PC-9 (cell line): Measurements from ENCODE around the gene RPS27. TPM values are rescaled to one million over a fixed set of nuclear protein-coding genes. Genes with fewer than 3 reads are reported as not detected.

Experiments
- BruUV-seq: library from RNA; stranded (reverse); fragments of 400-500 nt; replicated peaks from 2 replicates; lab custom pipeline; 2021; lab: Mats Ljungman, UMichigan
- CTCF ChIA-PET: fragments of 300-600 bp; sonication (Branson Sonifier 250); formaldehyde crosslinking; loops from one replicate; lab custom pipeline; 2022; ENCODE audit warnings: antibody characterized with exemption; lab: Charles Lee
- POLR2A ChIA-PET: fragments of 300-600 bp; sonication (Branson Sonifier 250); formaldehyde crosslinking; loops from one replicate; lab custom pipeline; 2022; ENCODE audit warnings: antibody characterized with exemption; ENCODE audit not compliant: unreplicated experiment; lab: Charles Lee
- DNase-seq, 2 experiments: peaks; one replicate each; pipeline versions ENCODE4 v3.0.0 to v3.0.0-alpha.2; 2015 to 2022; ENCODE audit warnings: mixed read lengths in 1 of 2
- H2AFZ ChIP-seq: fragments of 200-600 bp; sonication (generic); 2 replicates; pipeline ENCODE4 v1.8.1; 2017; ENCODE audit warnings: antibody characterized with exemption
- H3F3A ChIP-seq: fragments of 200-600 bp; sonication (generic); 2 replicates; pipeline ENCODE4 v1.8.1; 2017; ENCODE audit warnings: antibody characterized with exemption, mild to moderate bottlenecking, low read depth; ENCODE audit not compliant: insufficient read depth
- H3K27ac ChIP-seq: fragments of 200-600 bp; sonication (generic); 2 replicates; pipeline ENCODE4 v1.6.1; 2016; ENCODE audit warnings: mixed run types
- H3K27me3 ChIP-seq: fragments of 200-600 bp; sonication (generic); 2 replicates; pipeline ENCODE4 v1.6.1; 2016; ENCODE audit warnings: low read depth, mixed run types; ENCODE audit not compliant: insufficient read depth
- H3K36me3 ChIP-seq: fragments of 200-600 bp; sonication (generic); 2 replicates; pipeline ENCODE4 v1.6.1; 2016; ENCODE audit warnings: low read depth, mixed run types
- H3K4me1 ChIP-seq: fragments of 200-600 bp; sonication (generic); replicated peaks from 2 replicates; pipeline ENCODE4 v1.6.1; 2016; ENCODE audit warnings: mixed run types; ENCODE audit not compliant: insufficient read depth
- H3K4me2 ChIP-seq: fragments of 200-600 bp; sonication (generic); 2 replicates; pipeline ENCODE4 v1.6.1; 2017; ENCODE audit warnings: mixed run types
- H3K4me3 ChIP-seq: fragments of 200-600 bp; sonication (generic); 2 replicates; pipeline ENCODE4 v1.6.1; 2016; ENCODE audit warnings: mixed run types
- H3K79me2 ChIP-seq: fragments of 200-600 bp; sonication (generic); 2 replicates; pipeline ENCODE4 v1.6.1; 2017; ENCODE audit warnings: low read depth, mixed run types
- H3K9me2 ChIP-seq: fragments of 200-600 bp; sonication (generic); 2 replicates; pipeline ENCODE4 v1.8.1; 2017; ENCODE audit warnings: mild to moderate bottlenecking; ENCODE audit not compliant: insufficient read depth
- H3K9me3 ChIP-seq: fragments of 200-600 bp; sonication (generic); 2 replicates; pipeline ENCODE4 v1.8.1; 2016; ENCODE audit warnings: low read depth; ENCODE audit not compliant: insufficient read depth
- H4K20me1 ChIP-seq: fragments of 200-600 bp; sonication (generic); 2 replicates; pipeline ENCODE4 v1.8.1; 2017; ENCODE audit not compliant: insufficient read depth
- EZH2 ChIP-seq: fragments of 200-600 bp; sonication (generic); IDR thresholded peaks from 2 replicates; pipeline ENCODE4 v1.8.0; 2017; ENCODE audit warnings: antibody characterized with exemption, low read depth
- intact Hi-C: fragments of 100-400 bp; cut with micrococcal nuclease; formaldehyde crosslinking; loops from one replicate; pipeline ENCODE4 v1.10.0; 2022; ENCODE audit not compliant: unreplicated experiment
- total RNA-seq: library from RNA; stranded (reverse); gene quantifications from 2 replicates; pipeline ENCODE4 v1.2.3, GENCODE V29; 2021
- TF ChIP-seq, protein P1 (sequence below): fragments of 200-600 bp; sonication (generic); conservative IDR thresholded peaks from 2 replicates; pipeline ENCODE4 v1.6.1; 2017; ENCODE audit warnings: mixed run types, antibody characterized with exemption, mild to moderate bottlenecking, moderate library complexity

Gene RPS27
- total RNA-seq, 1 experiment from 2014 or later = 1,409 TPM

DNA sequence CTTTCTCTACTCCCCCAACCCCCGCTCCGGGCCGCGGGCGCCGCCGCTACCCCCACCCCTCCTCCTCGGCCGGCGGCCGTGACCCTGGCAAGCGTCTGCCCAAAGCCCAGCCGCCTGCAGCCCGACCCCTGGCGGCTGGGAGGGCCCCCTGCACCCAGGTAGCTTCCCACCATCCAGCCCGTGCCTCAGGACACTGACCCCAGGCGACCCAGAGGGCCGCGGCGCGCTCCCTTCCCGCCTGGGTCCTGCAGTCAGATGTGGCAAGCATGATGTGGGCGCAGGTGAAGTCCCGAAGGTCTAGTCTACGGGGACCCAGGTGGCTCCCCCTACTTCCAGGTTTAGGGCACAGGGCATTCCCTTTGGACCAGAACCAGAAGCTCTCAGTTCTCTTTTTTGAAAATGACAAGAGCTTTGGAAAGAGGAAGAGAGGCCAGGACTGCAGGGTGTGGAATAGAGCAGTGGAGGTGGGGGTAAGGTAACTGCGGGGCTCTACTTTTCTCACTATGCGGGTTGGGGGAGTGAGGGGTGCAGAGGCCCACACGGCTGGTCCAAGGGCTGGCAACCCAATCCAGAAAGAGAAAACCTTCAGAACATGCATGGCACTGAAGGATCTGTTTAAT lies 43.8 kb upstream of the RPS27 start, which contains the start of gene DENND4B:
Gene DENND4B, minus strand, starts transcription at position 97 of the 620 bp plus-strand sequence. CDS start 2,344 bp downstream, outside the sequence.
- Histone ChIP-seq H3F3A (peaks cover 16% of the 10 kb centered on the region; the same call in 1 of the 2 replicates), H3K27ac (no peak within 1 kb of the TSS), H3K4me1 (peaks cover 10% of the 10 kb centered on the region; the same call in 1 of the 2 replicates), H3K79me2 (peaks cover 19% of the 10 kb centered on the region), H4K20me1 (no peaks in the 10 kb centered on the region), H3K27me3 (no peaks in the 10 kb centered on the region), H3K4me3 (peak within 1 kb of the TSS; percentile 85), H3K9me3 (no peaks in the 10 kb centered on the region), H3K4me2 (peak within 1 kb of the TSS; percentile 98), H2AFZ (peak within 1 kb of the TSS; percentile 94), H3K36me3 (peaks cover 8% of the 10 kb centered on the region), H3K9me2 (no peaks in the 10 kb centered on the region)
- TF ChIP-seq, protein P1, sequence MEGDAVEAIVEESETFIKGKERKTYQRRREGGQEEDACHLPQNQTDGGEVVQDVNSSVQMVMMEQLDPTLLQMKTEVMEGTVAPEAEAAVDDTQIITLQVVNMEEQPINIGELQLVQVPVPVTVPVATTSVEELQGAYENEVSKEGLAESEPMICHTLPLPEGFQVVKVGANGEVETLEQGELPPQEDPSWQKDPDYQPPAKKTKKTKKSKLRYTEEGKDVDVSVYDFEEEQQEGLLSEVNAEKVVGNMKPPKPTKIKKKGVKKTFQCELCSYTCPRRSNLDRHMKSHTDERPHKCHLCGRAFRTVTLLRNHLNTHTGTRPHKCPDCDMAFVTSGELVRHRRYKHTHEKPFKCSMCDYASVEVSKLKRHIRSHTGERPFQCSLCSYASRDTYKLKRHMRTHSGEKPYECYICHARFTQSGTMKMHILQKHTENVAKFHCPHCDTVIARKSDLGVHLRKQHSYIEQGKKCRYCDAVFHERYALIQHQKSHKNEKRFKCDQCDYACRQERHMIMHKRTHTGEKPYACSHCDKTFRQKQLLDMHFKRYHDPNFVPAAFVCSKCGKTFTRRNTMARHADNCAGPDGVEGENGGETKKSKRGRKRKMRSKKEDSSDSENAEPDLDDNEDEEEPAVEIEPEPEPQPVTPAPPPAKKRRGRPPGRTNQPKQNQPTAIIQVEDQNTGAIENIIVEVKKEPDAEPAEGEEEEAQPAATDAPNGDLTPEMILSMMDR = peak; percentile 88
- TF ChIP-seq EZH2 = no peak
- ChIA-PET CTCF (interaction anchor here (0.5 to 1.5 kb wide), 4 partner anchors 10 to 126 kb away, joined by 3 to 6 read pairs (median 5); partner anchors contain the start of gene RAB13), POLR2A (interaction anchor here (0.6 to 0.7 kb wide), 4 partner anchors 110 to 985 kb away, joined by 4 to 11 read pairs (median 5); no protein-coding TSS in a partner anchor)
- peak; percentile 59 to 79 for DNase-seq
- BruUV-seq = no TSS peak
- intact Hi-C loops = loop anchor here (1.0 kb wide), 2 partner anchors 17 to 149 kb away; partner anchors contain the start of gene SLC39A1

DNA sequence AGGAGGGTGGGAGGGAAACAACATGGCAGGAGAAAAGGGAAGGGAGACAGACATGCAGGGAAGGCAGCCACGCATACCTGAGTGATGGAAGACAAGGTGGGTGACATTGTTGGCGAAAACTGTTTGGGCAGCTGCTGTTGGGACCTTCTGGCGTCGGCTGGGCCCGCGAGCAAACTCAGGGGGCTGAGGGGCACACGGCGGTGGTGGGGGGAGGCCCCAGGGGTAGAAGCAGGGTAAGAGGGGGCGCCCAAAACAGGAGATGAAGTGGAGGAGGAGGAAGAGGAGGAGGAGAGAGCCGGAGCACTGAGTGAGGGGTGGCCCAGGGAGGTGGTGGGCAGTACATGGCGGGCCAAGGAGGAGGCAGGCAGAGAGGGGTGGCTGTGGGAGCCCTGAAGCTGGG lies 39.4 kb upstream of the RPS27 start:
- intact Hi-C loops = no loop called here
- Histone ChIP-seq H3K9me2 (no peaks in the 10 kb centered on the region), H4K20me1 (peaks cover 15% of the 10 kb centered on the region), H2AFZ (no peak overlapping the region), H3K27me3 (no peaks in the 10 kb centered on the region), H3K4me1 (peaks cover 6% of the 10 kb centered on the region; the same call in 1 of the 2 replicates), H3K9me3 (no peaks in the 10 kb centered on the region), H3K27ac (no peak overlapping the region), H3K79me2 (peaks cover 27% of the 10 kb centered on the region), H3K4me3 (no peak overlapping the region), H3F3A (peaks cover 16% of the 10 kb centered on the region; the same call in 1 of the 2 replicates), H3K4me2 (no peak overlapping the region), H3K36me3 (peaks cover 9% of the 10 kb centered on the region)
- CTCF ChIA-PET = no interaction called here
- DNase-seq = no peak
- no peak for TF ChIP-seq EZH2
- TF ChIP-seq, protein P1 = no peak
- BruUV-seq = no TSS peak
- POLR2A ChIA-PET = no interaction called here

DNA sequence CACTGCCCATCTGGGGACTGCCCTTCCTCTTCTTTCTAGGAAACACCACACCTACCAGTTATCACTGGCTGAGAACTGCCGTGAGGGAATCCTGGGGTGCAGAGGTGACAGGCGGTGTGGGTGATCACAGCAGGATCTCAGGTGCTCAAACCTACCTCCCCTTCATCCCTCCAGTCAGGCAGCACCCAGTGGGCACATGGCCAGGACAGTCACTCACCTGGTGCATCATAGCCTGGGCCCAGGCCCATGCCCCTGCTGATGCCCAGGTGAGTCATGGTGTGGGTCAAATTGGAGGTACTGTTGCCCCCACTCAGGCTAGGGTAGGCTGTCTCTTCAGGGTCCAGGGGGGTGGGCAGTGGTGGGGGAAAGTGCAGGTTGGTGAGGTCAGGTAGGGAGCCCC lies 38.8 kb upstream of the RPS27 start:
- ChIA-PET POLR2A (no interaction called here), CTCF (no interaction called here)
- BruUV-seq = no TSS peak
- Histone ChIP-seq H3K36me3 (peaks cover 9% of the 10 kb centered on the region), H3K4me1 (peaks cover 11% of the 10 kb centered on the region), H3K79me2 (peaks cover 33% of the 10 kb centered on the region), H3K4me3 (no peak overlapping the region), H3K27me3 (no peaks in the 10 kb centered on the region), H3K9me3 (no peaks in the 10 kb centered on the region), H3K27ac (no peak overlapping the region), H3K4me2 (no peak overlapping the region), H3K9me2 (no peaks in the 10 kb centered on the region), H3F3A (peaks cover 16% of the 10 kb centered on the region; the same call in 1 of the 2 replicates), H2AFZ (no peak overlapping the region), H4K20me1 (peaks cover 22% of the 10 kb centered on the region)
- intact Hi-C loops = no loop called here
- no peak for DNase-seq
- no peak for TF ChIP-seq EZH2
- TF ChIP-seq, protein P1 = no peak
